HG02623 (cell line): ENCODE measurements around the gene ACVR2A.

Experiments used
- ATAC-seq: cut with Tn5 transposase; IDR thresholded peaks from one replicate; pipeline ENCODE4 v1.9.1; 2021; ENCODE audit warnings: moderate library complexity; ENCODE audit not compliant: unreplicated experiment

The ACVR2A gene

DNA sequence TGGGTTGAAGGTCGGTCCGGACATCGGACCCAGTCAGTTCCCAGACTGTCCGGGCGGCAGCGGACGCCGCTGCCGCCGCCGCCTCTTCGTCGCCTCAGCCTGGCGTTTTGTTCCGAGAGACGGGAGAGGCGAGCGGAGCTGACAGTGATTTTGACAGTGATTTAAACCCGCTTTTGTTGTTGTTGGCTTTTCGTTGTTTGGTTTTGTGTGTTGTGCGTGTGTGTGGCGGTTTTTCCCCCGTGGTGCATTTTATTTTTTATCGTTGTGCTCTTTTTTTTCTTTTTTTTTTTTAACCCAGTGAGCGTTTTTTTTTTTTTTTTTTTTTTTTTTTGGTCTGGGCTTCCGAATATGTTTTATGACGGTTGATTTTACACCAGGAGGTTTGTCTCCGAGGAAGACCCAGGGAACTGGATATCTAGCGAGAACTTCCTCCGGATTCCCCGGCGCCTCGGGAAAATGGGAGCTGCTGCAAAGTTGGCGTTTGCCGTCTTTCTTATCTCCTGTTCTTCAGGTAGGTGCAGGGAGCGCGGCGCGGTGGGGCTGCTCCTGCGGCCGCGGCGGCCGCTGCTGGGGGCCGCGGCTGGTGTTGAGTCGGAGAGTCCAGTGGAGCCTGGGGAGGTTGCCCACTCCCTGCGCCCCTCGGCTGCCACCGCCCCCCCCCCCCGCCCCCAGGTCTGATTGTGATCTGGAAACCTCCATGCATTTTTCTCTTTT lies at the start of gene ACVR2A:
TSS of gene ACVR2A (plus strand) at position 333 of the 714 bp plus-strand sequence. CDS start at position 457, 124 bp downstream.
- ATAC-seq: peak; percentile 36

DNA sequence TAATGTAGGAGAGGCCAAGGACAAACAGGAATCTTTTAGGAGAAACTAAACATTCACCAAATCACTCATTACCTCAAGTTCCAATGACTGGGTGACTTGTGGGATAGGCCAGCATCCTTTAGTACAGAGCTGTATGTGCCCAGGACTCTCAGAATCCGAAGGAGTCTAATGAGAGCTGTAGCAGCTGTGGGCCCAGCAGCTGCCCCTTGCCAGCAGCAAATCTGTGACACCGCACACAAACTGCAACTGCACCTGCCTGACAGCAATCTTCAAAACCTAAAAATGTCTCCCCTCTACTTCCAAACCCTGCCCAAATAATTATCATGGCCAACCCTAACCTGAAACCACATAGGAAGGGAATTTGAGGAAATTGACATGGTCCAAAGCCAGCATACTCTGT lies 44.5 kb upstream of the ACVR2A start:
- ATAC-seq: no peak

DNA sequence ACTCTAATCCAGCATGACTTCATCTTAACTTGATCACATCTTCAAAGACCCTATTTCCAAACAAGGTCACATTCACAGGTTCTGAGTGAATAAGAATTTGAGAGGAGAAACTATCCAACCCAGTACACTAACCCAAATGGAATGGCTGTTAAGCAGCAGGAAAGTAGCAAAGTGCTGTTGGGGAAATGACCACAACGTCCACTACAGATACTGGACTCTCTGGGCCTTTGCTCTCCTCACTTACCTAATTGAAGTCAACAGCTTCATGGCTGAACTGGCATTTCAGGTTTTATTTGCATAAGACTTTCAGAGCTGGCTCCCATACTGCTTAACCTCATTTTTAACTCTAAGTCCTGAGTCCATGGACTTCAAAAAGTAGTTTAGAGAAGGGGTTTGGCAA lies 38.0 kb upstream of the ACVR2A start:
- ATAC-seq: no peak

DNA sequence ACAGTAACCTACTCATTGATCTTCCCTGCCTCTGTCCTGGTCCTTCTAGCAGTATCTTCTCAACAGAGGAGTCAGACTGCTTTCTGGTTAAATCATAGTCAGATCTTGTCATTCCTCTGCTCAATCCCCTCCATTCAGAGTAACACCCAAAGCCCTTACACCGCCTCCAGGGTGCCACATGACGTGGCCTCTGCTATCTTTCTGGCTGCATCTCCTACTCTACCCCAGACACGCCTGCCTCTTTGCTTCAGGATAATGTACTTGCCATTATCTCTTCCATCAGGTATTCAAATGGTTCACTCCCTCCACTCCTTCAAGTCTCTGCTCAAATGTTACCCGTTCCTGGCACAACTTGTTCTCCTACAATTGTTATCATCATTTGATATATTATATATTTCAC lies 36.3 kb upstream of the ACVR2A start:
- no peak for ATAC-seq

DNA sequence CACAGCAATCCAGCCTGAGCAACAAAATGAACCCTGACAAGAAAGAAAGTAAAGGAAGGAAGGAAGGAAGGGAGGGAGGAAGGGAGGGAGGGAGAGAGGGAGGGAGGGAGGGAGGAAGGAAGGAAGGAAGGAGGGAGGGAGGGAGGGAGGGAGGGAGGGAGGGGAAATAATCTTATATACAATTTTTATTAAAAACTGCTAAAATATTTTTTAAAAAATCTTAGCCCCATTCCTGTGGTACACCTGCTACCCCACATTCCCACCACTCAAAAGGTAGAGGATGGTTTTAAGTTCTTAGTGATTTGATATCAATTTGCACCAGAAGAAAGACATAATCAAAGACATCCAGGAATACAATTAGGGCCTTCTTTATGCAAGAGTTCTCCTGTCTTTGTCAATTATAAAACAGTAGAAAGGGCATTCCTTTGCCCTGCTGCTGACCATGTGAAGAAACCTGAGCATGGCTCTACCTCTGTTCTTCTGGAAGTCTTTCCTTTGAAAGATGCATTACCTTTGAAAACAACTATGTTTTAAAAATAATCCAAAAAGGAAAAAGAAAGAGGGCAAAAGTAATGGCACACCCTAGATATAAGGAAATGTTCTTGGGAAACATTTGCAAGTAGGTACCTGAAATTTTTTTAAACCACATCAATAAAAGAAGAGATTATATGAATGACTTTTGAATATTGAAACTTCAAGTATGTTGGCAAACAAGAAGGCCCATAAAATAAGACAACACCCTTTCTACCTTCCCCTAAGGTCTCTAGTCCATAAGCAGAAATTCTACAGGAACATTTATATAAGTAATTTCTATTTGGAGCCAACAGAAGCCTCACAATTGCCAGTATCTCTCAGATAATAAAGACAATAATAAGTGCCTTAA lies 33.7 kb upstream of the ACVR2A start:
- no peak for ATAC-seq

DNA sequence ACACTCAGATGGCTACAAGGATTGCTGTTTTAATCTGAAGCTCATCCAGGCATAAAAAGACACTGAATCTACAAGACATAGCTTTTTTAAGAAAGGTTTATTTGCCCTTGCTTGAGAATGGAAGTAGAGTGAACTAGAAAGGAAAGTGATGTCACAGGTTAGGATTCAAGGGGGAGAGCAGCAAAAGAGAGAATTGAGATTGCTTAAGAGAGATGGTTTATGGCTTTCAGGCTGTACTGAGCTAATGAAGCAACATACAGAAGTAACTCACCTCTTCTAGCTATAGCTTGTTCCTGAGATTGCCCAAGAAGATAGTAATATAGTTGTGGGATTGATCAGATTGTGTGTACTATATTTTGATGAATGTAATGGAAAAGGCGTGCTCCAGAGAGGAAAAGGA lies 26.1 kb upstream of the ACVR2A start:
- ATAC-seq: no peak

DNA sequence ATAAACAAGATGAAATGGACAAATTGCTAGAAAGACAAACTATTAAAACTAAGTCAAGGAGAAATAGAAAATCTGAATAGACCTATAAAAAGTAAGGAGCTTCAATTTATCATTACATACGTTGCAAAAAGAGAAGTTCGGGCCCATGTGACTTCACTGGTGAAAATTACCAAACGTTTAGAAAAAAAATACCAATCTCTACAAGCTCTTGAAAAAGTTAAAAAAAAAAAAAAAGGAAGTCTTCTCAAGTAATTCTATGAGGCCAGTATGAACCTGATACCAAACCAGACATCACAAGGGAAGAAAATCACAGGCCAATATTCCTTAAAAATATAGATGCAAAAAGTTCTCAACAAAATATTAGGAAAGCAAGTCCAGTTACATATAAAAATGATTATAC lies 20.2 kb upstream of the ACVR2A start:
- no peak for ATAC-seq

DNA sequence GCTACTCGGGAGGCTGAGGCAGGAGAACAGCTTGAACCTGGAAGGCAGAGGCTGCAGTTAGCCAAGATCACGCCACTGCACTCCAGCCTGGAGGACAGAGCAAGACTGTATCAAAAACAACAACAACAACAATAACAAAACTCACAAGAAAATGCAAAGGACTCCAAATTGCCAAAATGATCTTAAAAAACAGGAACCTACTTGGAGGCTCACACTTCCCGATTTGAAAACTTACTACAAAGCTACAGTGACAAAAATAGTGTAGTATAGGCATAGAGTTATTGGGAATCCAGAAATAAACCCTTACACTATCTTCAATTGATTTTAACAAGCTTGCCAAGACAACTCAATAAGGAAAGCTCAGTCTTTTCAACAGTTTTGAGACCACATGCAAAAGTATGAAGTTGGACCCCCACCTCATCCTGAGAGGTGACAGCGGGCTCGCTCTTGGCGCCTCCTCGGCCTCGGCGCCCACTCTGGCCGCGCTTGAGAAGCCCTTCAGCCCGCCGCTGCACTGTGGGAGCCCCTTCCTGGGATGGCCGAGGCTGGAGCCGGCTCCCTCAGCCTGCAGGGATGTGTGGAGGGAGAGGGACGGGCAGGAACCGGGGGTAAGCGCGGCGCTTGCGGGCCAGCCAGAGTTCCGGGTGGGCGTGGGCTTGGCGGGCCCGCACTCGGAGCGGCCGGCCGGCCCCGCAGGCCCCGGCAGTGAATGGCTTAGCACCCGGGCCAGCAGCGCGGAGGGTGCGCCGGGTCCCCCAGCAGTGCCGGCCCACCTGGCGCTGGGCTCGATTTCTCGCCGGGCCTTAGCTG lies 18.3 kb upstream of the ACVR2A start:
- ATAC-seq: no peak

DNA sequence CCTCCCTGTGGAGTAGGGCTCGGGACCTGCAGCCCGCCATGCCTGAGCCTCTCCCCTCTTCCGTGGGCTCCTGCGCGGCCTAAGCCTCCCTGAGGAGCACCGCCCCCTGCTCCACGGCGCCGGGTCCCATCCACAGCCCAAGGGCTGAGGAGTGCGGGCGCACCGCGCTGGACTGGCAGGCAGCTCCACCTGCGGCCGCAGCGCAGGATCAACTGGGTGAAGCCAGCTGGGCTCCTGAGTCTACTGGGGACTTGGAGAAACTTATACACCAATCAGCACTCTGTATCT lies 17.8 kb upstream of the ACVR2A start:
- no peak for ATAC-seq

DNA sequence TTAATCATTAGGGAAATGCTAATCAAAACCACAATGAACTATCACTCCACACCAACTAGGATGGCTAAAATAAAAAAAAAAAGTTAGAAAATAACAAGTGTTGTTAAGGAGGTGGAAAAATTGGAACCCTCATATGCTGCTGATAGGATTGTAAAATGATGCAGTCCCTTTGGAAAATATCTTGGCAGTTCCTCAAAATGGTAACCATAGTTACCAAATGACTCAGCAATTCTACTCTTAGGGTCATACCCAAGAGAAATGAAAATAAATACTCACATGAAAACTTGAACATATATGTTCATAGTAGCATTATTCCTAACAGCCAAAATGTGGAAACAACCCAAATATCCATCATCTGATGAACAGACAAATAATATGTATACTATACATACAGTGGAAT lies 15.7 kb upstream of the ACVR2A start:
- no peak for ATAC-seq

DNA sequence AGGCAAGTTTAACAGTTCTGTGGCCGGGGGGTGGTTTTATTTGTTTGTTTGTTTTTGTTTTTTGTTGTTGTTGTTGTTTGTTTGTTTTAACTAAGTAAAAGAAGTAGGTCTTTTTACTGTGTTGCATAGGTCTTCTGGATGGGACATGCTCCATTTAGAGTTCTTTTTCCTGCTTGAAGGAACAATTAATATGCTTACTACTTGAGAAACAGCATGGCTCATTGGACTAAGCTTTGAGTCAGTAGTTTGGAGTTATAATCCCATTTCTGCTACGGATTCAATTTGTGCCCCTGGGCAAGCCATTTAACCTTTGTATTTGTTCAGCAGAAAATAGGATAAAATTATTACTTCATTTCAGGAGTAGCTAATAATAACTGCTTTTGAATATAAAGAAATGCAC lies 8.7 kb upstream of the ACVR2A start:
- no peak for ATAC-seq

DNA sequence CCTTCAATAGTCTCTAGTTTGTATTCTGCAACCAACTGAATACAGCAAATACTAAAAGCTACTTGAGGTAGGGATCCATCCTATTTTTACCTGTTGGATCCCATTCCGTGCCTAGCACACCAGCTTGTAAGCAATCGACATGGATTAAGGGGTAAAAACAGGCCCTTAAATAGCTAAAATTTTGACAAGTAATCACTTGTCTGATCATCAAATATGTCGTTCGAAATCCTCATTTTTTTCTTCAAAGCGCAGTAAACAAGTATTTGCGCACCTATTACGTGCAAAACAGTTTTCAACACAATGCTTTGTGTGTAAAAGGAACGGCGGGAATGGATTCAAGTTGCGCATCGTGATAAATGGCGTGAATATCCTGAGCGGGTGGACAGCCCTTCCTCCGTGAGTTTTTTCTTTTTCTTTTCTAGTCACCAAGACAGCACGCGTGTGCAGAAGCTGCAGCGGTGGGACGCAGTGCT lies 1.4 kb upstream of the ACVR2A start:
- no peak for ATAC-seq

DNA sequence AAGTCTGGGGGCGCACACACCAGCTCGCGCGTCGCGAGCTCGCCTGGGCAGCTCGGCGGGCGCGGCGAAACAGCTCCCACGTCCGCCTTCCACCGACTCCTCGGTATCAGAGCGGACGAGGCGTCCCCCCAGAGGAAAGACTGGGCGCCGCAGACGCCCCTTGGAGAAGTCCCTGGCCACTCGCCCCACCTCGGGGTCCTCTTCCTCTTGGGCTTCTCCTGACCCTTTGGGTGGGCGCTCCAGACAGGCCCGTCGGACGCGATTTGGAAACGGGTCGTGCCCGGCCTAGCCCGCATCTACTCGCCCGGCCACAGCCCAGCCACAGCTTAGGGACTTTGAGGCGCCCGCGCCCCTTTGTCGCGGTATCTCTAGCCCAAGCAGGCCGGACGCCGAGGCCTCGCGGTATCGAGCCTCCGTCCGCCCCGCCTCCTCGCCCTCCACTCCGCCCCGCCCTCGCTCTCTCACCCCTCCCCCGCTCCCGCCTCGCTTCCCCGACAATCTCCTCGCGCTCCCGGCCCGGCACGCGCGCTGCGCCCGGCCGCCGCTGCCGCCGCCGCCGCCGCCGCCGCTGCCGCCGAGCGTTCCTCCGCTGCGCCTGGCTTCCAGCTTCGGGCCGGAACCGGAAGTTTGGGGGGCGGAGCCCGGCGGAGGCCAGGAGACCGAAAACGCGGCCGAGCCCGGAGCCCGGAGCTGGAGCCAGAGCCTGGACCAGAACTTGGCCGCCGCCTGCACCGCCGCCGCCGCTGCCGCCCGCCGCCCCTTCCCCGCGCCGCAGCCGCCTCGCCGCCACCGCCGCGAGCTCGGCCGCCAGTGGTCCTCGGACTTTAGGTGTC lies 749 bp upstream of the ACVR2A start:
- peak; percentile 87 for ATAC-seq

DNA sequence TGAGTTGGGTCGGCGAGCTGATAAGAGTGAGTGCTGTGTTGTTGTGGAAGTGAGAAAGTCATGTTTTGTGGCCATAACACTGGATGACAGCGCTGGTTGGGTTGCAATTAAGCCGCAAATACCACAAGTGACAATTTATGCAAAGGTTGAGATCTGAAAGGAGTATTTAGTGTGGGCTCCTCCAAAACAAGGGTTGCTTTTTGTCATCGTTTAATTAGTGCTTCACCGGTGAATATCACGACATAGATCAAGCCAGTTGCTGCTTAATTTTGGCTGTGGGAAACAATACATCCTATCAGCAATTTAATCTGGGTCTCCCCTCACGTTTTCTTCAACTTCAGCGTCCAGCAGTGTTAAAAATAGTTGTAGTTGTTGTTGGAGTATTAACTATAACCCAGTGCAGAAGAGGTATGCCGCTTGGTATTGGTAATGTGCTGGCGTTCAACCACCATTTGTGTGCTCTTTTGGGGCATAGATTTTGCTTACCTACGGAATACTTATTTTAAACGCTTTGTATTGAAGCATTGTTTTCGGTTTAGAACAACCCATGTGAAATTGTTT lies 662 bp downstream of the ACVR2A start:
- ATAC-seq: peak; percentile 33

DNA sequence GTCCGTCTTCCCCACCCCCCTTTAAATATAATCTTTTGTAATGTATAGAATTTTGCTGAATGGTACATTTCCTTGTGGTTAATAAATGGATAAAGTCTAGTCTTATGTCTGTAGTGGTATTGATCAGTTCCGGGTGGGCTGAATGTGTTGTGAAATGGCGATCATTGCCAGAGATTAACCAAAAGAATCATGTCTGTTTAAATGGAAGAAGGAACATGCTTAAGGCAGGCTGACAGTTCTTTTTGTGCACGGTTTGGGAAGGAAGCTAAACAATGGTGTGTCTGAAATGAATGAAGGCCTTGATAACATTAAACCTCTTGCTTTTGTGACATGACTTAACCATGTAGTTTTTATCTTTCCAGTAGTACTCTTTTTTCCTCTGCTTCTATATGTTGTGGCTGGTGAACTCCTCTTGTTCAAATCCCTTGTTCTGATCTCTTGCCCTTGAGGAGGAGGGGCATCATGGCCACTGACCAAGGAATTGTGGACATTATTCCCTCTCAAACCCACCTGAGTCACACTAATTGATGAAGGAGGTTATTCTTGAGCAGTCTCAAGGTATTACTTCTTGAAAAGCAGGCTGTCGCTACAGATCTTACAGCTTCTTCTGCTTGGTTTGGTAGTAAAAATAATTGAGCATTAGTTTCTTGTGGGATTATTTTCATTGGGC lies 1.7 kb downstream of the ACVR2A start:
- no peak for ATAC-seq

DNA sequence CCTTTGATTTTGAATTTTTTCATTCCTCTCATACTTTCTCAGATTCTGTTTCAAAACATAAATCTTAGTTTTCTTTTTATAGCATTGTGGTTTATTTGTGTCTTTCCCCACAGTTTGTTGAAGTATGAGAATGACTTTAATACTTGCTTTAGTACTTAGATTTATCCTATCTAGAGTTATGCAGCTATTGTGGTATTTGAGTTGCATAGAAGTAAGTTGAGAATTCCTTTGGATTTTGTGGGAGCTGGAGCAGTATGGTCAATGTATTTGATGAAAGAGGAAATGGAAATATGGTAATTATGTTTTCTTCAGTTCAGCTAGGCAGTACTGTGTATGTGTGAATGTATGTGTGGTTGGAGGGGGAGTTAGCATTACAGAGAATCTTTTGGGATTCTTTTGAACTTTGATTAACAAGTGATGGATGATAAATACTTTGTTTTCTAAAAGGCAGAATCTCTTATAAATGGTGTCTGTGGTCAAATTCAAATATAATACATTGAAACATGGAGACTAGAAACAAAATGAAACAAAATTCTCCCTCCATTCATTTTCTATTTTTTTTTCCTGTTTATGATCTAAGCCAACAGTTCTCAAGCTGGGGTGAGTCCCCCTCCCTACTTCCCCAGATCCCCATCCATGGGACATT lies 3.0 kb downstream of the ACVR2A start:
- ATAC-seq: no peak

DNA sequence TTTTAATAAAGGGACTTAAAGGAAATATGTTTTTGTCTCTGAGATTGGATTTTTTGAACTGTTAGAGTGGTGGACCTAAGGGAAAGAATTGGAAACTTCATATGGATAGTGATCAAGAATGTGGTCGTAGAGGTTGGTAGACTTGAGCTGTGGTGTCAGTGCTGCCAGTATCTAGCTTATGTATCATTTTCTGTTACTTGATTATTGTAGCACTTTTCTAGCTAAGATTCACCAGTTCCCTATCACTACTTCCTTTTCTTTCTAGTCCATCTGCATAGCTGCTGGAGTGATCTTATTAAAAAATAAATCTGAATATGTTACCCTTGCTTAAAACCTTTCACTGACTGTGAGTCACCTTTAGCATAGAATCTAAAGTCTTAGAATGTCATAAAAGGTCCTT lies 6.0 kb downstream of the ACVR2A start:
- ATAC-seq: no peak

DNA sequence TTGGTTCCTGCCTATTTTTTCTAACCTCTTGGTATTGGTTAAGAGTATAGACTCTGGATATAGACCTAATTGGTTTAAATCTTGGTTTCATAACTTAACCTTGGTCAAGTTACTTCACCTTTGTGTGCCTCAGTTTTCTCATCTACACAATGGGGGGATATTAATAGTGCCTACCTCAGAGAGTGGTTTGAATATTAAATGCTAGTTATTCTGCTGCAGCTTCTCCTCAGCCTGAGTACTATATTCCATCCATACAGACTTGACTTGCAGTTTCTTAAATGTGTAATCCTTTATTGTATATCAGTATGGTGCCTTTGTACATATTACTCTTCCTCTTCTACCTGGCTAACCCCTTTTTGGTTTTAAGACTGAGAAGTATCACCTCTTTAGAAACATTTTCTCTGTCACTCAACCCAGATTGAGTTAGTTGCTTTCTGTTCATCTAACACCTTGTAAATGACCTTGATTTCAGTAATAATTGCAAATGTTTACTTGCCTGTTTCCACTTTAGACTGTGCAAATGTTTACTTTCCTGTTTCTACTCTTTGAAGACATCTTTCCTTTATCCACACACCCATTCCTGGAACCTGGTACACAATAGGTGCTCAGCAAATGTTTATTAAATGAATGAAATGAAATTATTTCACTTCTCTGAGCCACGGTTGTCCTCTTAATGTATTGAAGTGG lies 6.6 kb downstream of the ACVR2A start:
- no peak for ATAC-seq
